HG02870 (cell line): Measurements from ENCODE around the gene CYYR1.

ENCODE experiments used
- ATAC-seq: cut with Tn5 transposase; IDR thresholded peaks from one replicate; pipeline ENCODE4 v1.9.1; 2021; ENCODE audit warnings: mild to moderate bottlenecking, moderate library complexity; ENCODE audit not compliant: unreplicated experiment

CYYR1 gene

GRCh38 chr21:26554365-26554764 lies 18.7 kb downstream of the CYYR1 start:
- ATAC-seq: no peak

- no peak for ATAC-seq
Observed at GRCh38 chr21:26553898-26554297, 19.2 kb downstream of the CYYR1 start.

DNA sequence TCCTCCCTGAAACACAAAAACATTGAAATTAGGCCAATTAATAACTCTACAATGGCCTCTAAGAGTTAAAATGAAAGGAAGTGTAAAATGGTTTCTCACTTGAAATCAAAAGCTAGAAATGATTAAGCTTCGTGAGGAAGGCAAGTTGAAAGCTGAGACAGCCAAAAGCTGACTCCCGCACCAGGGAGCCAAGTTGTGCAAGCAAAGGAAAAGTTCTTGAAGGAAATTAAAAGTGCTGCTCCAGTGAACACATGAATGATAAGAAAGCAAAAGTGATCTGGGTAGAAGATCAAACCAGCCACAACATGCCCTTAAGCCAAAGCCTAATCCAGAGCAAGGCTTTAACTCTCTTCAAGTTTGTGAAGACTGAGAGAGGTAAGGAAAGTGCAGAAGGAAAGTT lies 22.8 kb downstream of the CYYR1 start:
- no peak for ATAC-seq

- ATAC-seq: no peak
Observed at GRCh38 chr21:26546446-26547097, 26.5 kb downstream of the CYYR1 start.

GRCh38 chr21:26544201-26544775 lies 28.8 kb downstream of the CYYR1 start:
- no peak for ATAC-seq

DNA sequence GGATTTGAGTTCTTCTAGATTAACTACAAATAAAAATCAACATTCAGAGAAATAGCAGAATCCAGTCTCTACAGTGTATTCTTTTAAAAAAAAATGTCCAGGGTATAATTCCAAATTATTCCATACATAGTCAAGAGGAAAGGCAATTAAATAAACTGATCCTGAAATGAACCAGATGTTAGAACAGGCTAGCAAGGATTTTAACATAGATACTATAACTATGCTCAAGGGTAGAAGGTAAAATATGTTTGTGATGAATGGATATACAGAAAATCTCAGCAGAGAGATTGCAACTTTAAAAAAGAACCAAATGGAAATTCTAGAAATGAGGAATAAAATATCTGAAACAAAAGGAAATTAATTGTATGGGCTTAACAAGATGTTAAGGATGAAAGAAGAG lies 32.4 kb downstream of the CYYR1 start:
- no peak for ATAC-seq

DNA sequence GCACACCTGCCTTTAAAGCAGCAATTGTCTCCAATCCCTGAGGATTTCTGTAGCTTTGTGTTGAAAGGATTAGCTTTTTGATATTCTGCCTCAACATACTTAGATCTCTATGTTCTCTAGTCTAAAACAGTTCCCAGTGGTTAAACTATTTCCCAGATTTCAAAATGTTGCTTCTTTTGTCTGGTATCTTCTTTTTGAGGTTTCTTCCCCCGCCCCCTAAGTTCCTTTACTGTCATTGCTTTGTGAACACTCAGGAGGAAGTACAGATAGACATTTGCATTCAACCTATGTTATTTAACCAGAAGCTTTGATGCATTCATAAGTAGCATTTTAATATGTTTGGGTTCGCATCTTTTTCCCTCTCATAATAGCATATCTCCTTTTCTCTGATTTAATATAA lies 33.5 kb downstream of the CYYR1 start:
- no peak for ATAC-seq

DNA sequence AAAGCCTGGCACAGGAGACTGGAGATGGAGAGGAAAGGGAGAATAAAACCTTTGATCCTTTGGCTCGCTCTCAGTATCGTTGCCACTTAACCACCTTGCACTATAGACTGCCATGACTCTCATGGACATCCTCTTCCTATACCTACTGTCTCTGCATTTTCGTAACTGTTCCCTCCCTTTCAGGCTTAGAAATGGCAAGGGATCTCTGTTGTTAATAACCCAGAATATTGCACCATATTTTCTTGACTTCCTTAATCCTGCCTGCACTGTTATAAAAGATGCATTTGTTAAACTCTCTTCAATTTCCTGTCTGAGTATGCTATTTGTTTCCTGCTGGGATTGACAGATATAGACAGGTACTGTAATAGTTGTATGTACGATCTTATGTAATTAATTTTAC lies 38.6 kb downstream of the CYYR1 start:
- no peak for ATAC-seq

GRCh38 chr21:26532208-26532607 lies 40.9 kb downstream of the CYYR1 start:
- no peak for ATAC-seq

GRCh38 chr21:26529526-26529925 lies 43.6 kb downstream of the CYYR1 start:
- no peak for ATAC-seq

DNA sequence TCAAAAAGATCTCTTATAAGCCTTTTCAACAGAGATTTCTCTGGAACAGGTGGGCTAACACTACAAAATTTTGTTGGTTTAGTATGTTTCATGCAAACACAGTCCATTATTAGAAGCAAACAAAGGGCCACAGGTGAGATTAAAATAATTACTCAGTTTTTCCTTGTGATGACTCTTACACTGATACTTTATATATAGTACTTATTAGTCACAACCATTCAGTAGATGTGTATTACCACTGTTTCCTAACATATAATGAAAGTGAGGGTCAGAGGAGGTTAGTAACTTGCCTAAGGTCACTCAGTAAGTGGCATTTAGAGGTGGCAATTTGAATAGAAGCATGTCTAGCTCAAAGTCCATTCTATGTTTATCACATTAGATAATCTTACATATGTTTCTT lies 44.2 kb downstream of the CYYR1 start:
- ATAC-seq: no peak

- no peak for ATAC-seq
Observed at GRCh38 chr21:26522704-26523103, 50.4 kb downstream of the CYYR1 start.

- no peak for ATAC-seq
Observed at GRCh38 chr21:26519142-26519541, 53.9 kb downstream of the CYYR1 start.

GRCh38 chr21:26515257-26515656 lies 57.8 kb downstream of the CYYR1 start:
- ATAC-seq: no peak

DNA sequence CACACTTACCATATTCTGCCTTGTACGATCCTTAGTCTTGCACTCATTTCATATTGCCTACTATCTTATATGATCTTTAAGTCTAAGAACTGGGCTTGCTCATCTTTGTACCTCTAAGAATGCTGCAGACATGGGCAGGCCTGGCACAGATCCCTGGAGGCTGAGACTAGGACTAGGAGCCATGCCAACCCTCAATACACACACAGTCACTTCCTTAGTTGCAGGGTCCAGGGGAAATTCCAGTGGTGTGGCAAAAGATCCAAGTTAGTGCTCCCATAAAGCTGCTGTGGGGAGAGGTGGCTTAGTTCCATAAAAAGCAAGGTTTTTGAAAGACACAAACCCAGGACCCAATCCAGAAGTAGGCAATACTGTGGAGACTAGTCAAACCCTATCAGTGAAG lies 59.9 kb downstream of the CYYR1 start:
- ATAC-seq: no peak

GRCh38 chr21:26512664-26513063 lies 60.4 kb downstream of the CYYR1 start:
- no peak for ATAC-seq

- no peak for ATAC-seq
Observed at GRCh38 chr21:26508903-26509302, 64.2 kb downstream of the CYYR1 start.

GRCh38 chr21:26506956-26507355 lies 66.1 kb downstream of the CYYR1 start:
- ATAC-seq: no peak

GRCh38 chr21:26505211-26505610 lies 67.9 kb downstream of the CYYR1 start:
- no peak for ATAC-seq

DNA sequence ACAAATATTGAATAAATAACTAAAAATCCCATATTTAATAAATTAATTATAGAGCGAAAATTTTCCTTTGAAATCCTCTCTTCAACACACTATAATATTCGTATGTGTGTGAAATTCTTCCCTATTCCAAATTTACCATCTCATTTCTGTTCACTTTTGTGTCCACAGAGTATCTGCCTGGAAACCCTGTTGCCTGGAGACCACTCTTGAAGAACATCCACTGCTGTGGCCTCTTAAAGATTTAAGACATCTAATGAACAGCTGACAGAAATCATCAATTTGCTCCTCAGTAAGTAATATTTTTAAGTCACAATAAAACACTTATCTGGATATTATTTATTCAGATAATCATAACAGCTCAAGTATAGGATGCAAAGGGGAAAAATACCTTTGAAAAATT lies 69.7 kb downstream of the CYYR1 start:
- no peak for ATAC-seq

- no peak for ATAC-seq
Observed at GRCh38 chr21:26501495-26502021, 71.5 kb downstream of the CYYR1 start.

GRCh38 chr21:26499495-26499894 lies 73.6 kb downstream of the CYYR1 start:
- no peak for ATAC-seq
